IMR-90 (cell line): Measurements from ENCODE around the gene MPRIP. TPM values are rescaled to one million over a fixed set of nuclear protein-coding genes. Genes with fewer than 3 reads are reported as not detected.

ENCODE experiments used
- ATAC-seq: fragments of 200-7000 bp; cut with Tn5 transposase; 2 replicates; pipeline ENCODE4 v1.9.1; 2020; ENCODE audit warnings: low read depth, mild to moderate bottlenecking, moderate library complexity
- BruUV-seq: library from RNA; stranded (reverse); fragments of 400-500 nt; replicated peaks from 2 replicates; lab custom pipeline; 2021; lab: Mats Ljungman, UMichigan
- CTCF ChIA-PET: fragments of 300-600 bp; formaldehyde crosslinking; extraction: SDS; loops from one replicate; lab custom pipeline; 2021; ENCODE audit warnings: antibody characterized with exemption; lab: Yijun Ruan, JAX
- POLR2A ChIA-PET: fragments of 300-600 bp; sonication (Branson Sonifier 250); formaldehyde crosslinking; loops from one replicate; lab custom pipeline; 2022; ENCODE audit warnings: antibody characterized with exemption; ENCODE audit not compliant: unreplicated experiment; lab: Charles Lee
- DNase-seq: peaks from one replicate; pipeline ENCODE4 v3.0.0; 2013
- H2AFZ ChIP-seq: replicated peaks from 2 replicates; pipeline ENCODE3; 2013; ENCODE audit warnings: low read length, mild to moderate bottlenecking; ENCODE audit not compliant: poor library complexity
- H2AK5ac ChIP-seq: 2 replicates; pipeline ENCODE4 v1.6.1; 2013; ENCODE audit warnings: low read depth, low read length, inconsistent platforms
- H2AK9ac ChIP-seq: replicated peaks from 2 replicates; pipeline ENCODE3; 2013; ENCODE audit warnings: mild to moderate bottlenecking, low read depth, low read length, moderate library complexity; ENCODE audit not compliant: poor library complexity
- H2BK120ac ChIP-seq: 2 replicates; pipeline ENCODE4 v1.6.1; 2013; ENCODE audit warnings: low read depth, low read length, inconsistent platforms
- H2BK15ac ChIP-seq: 3 replicates; pipeline ENCODE4 v1.6.1; 2013; ENCODE audit warnings: low read depth, low read length, inconsistent platforms
- H2BK20ac ChIP-seq: 2 replicates; pipeline ENCODE4 v1.6.1; 2013; ENCODE audit warnings: low read depth, mild to moderate bottlenecking, inconsistent platforms, low read length, moderate library complexity
- H2BK5ac ChIP-seq: 2 replicates; pipeline ENCODE4 v1.6.1; 2013; ENCODE audit warnings: mild to moderate bottlenecking, low read depth, low read length, inconsistent platforms; ENCODE audit not compliant: poor library complexity, severe bottlenecking
- H3K14ac ChIP-seq: replicated peaks from 2 replicates; pipeline ENCODE4 v1.6.1; 2013; ENCODE audit warnings: low read depth, low read length, inconsistent platforms
- H3K18ac ChIP-seq: 2 replicates; pipeline ENCODE4 v1.6.1; 2013; ENCODE audit warnings: low read depth, low read length, control low read depth
- H3K23ac ChIP-seq: 2 replicates; pipeline ENCODE4 v1.6.1; 2013; ENCODE audit warnings: low read depth, low read length, inconsistent platforms
- H3K27ac ChIP-seq: 2 replicates; pipeline ENCODE4 v1.5.1; 2013; ENCODE audit warnings: mild to moderate bottlenecking, control low read depth, low read length; ENCODE audit not compliant: insufficient read depth
- H3K27me3 ChIP-seq: 2 replicates; pipeline ENCODE4 v1.6.1; 2013; ENCODE audit warnings: low read length; ENCODE audit not compliant: control insufficient read depth, insufficient read depth
- H3K36me3 ChIP-seq: 2 replicates; pipeline ENCODE4 v1.6.1; 2013; ENCODE audit warnings: low read length, mixed read lengths; ENCODE audit not compliant: control insufficient read depth, insufficient read depth
- H3K4ac ChIP-seq: 2 replicates; pipeline ENCODE4 v1.6.1; 2013; ENCODE audit warnings: low read depth, low read length, inconsistent platforms
- H3K4me1 ChIP-seq: 2 replicates; pipeline ENCODE4 v1.6.1; 2013; ENCODE audit warnings: low read length, mixed read lengths; ENCODE audit not compliant: control insufficient read depth, insufficient read depth
- H3K4me2 ChIP-seq: 2 replicates; pipeline ENCODE4 v1.6.1; 2013; ENCODE audit warnings: low read depth, mild to moderate bottlenecking, control low read depth, low read length, moderate library complexity
- H3K4me3 ChIP-seq: 2 replicates; pipeline ENCODE4 v1.5.1; 2013; ENCODE audit warnings: low read depth, mild to moderate bottlenecking, control low read depth, low read length, moderate library complexity; ENCODE audit not compliant: insufficient read depth
- H3K56ac ChIP-seq: 2 replicates; pipeline ENCODE4 v1.6.1; 2013; ENCODE audit warnings: low read length, inconsistent platforms; ENCODE audit not compliant: insufficient read depth; ENCODE audit errors: extremely low read depth
- H3K79me1 ChIP-seq, 2 experiments: 2 replicates each; pipeline ENCODE4 v1.6.1; 2013; ENCODE audit warnings: low read length in 2 of 2, inconsistent platforms in 1 of 2, low read depth in 1 of 2
- H3K9ac ChIP-seq: 2 replicates; pipeline ENCODE4 v1.6.1; 2013; ENCODE audit warnings: low read depth, low read length, control low read depth
- H3K9me1 ChIP-seq: 2 replicates; pipeline ENCODE4 v1.6.1; 2013; ENCODE audit warnings: low read length, inconsistent platforms; ENCODE audit not compliant: insufficient read depth
- H3K9me3 ChIP-seq: 2 replicates; pipeline ENCODE4 v1.6.1; 2013; ENCODE audit warnings: low read length; ENCODE audit not compliant: control insufficient read depth, insufficient read depth
- H4K20me1 ChIP-seq: 2 replicates; pipeline ENCODE4 v1.6.1; 2013; ENCODE audit warnings: low read length, inconsistent platforms; ENCODE audit not compliant: insufficient read depth
- H4K5ac ChIP-seq: 2 replicates; pipeline ENCODE4 v1.6.1; 2013; ENCODE audit warnings: mild to moderate bottlenecking, low read depth, low read length, control low read depth
- H4K8ac ChIP-seq, 2 experiments: 2 replicates each; pipeline ENCODE4 v1.6.1; 2013; ENCODE audit warnings: low read depth in 2 of 2, low read length in 2 of 2, control low read depth in 1 of 2, inconsistent platforms in 1 of 2
- H4K91ac ChIP-seq: 2 replicates; pipeline ENCODE4 v1.6.1; 2013; ENCODE audit warnings: low read depth, low read length, inconsistent platforms; ENCODE audit not compliant: insufficient read depth
- BHLHE40 ChIP-seq: fragments of 150-350 bp; IDR thresholded peaks from 2 replicates; pipeline ENCODE4 v1.6.1; 2016; ENCODE audit warnings: mild to moderate bottlenecking, low read depth, low read length
- CEBPB ChIP-seq: IDR thresholded peaks from 2 replicates; pipeline ENCODE4 v1.6.1; 2012; ENCODE audit warnings: low read depth, low read length, improper control_type of control experiment
- CHD1 ChIP-seq: IDR thresholded peaks from 2 replicates; pipeline ENCODE4 v1.6.1; 2012; ENCODE audit warnings: low read depth, low read length, improper control_type of control experiment
- CTCF ChIP-seq: conservative IDR thresholded peaks from 2 replicates; pipeline ENCODE4 v1.5.1; 2012; ENCODE audit warnings: mild to moderate bottlenecking, low read depth, low read length, improper control_type of control experiment
- ELK1 ChIP-seq: fragments of 150-350 bp; IDR thresholded peaks from 2 replicates; pipeline ENCODE4 v1.6.1; 2016; ENCODE audit warnings: low read depth, mild to moderate bottlenecking, low read length, moderate library complexity, borderline replicate concordance
- FOS ChIP-seq: fragments of 150-350 bp; IDR thresholded peaks from 2 replicates; pipeline ENCODE4 v1.6.1; 2016; ENCODE audit warnings: low read depth, low read length
- MAFK ChIP-seq: IDR thresholded peaks from 2 replicates; pipeline ENCODE4 v1.6.1; 2012; ENCODE audit warnings: low read depth, low read length, improper control_type of control experiment
- MAZ ChIP-seq: IDR thresholded peaks from 2 replicates; pipeline ENCODE4 v1.6.1; 2012; ENCODE audit warnings: low read depth, mild to moderate bottlenecking, low read length, improper control_type of control experiment, moderate library complexity, borderline replicate concordance
- MXI1 ChIP-seq: IDR thresholded peaks from 2 replicates; pipeline ENCODE4 v1.6.1; 2012; ENCODE audit warnings: low read depth, mild to moderate bottlenecking, low read length, moderate library complexity, borderline replicate concordance
- NFE2L2 ChIP-seq: fragments of 150-350 bp; IDR thresholded peaks from 2 replicates; pipeline ENCODE4 v1.6.1; 2016; ENCODE audit warnings: low read depth, mild to moderate bottlenecking, low read length
- POLR2A ChIP-seq: IDR thresholded peaks from 2 replicates; pipeline ENCODE4 v1.6.1; 2012; ENCODE audit warnings: mild to moderate bottlenecking, low read depth, low read length
- RAD21 ChIP-seq: IDR thresholded peaks from 2 replicates; pipeline ENCODE4 v1.6.1; 2012; ENCODE audit warnings: low read length, improper control_type of control experiment
- RCOR1 ChIP-seq: IDR thresholded peaks from 2 replicates; pipeline ENCODE4 v1.6.1; 2012; ENCODE audit warnings: mild to moderate bottlenecking, low read length, improper control_type of control experiment; ENCODE audit not compliant: insufficient replicate concordance
- RFX5 ChIP-seq: IDR thresholded peaks from 2 replicates; pipeline ENCODE4 v1.8.0; 2012; ENCODE audit warnings: low read depth, mild to moderate bottlenecking, low read length, moderate library complexity
- SMC3 ChIP-seq: fragments of 150-350 bp; IDR thresholded peaks from 2 replicates; pipeline ENCODE4 v1.6.1; 2016; ENCODE audit warnings: low read depth, mild to moderate bottlenecking, antibody characterized with exemption, low read length, moderate library complexity
- WGBS, 2 experiments: methylation state at CpG; one replicate each; pipeline versions ENCODE4 v1.1.5 to v1.1.7; 2013; ENCODE audit warnings: missing lambda C conversion rate in 2 of 2; ENCODE audit not compliant: insufficient read length in 1 of 2; ENCODE audit errors: extremely low coverage in 2 of 2; 5-methylcytosine and 5-hydroxymethylcytosine counted together
- dilution Hi-C: fragments of 300-500 bp; cut with HindIII; formaldehyde crosslinking; loops from one replicate; pipeline ENCODE4 v1.14.3; 2018; ENCODE audit warnings: low sequenced_read_pairs; ENCODE audit not compliant: unreplicated experiment
- in situ Hi-C: fragments of 300-500 bp; cut with MboI; formaldehyde crosslinking; loops from 3 replicates; pipeline ENCODE4 v1.14.3; 2019; ENCODE audit warnings: low sequenced_read_pairs, inconsistent platforms, mixed read lengths
- intact Hi-C: fragments of 100-400 bp; cut with micrococcal nuclease; formaldehyde crosslinking; loops from 2 replicates; pipeline ENCODE4 v1.10.0; 2022
- polyA plus RNA-seq, 3 experiments: library from polyadenylated mRNA; depleted of rRNA; stranded (reverse); fragments of >200 nt; gene quantifications; 2 replicates each; pipeline ENCODE4 v1.2.3, GENCODE V29; 2012; ENCODE audit warnings: low replicate concordance in 1 of 3
- total RNA-seq: library from RNA; depleted of rRNA; stranded (reverse); fragments of >200 nt; gene quantifications from 2 replicates; pipeline ENCODE4 v1.2.3, GENCODE V29; 2012
- TF ChIP-seq, protein P1 (sequence below): fragments of 150-350 bp; IDR thresholded peaks from 2 replicates; pipeline ENCODE4 v1.6.1; 2017; ENCODE audit warnings: mild to moderate bottlenecking, antibody characterized with exemption, low read length, low read depth

MPRIP gene
- total and polyA plus RNA-seq, 2 of the 4 experiments (the other 2 are of a cell fraction), result 111 to 149 TPM

- H3K79me1 ChIP-seq, result peaks cover 4 to 28% of the 10 kb centered on the region in 2 experiments; a peak in 2 of 4 replicates
- peaks cover 6% of the 10 kb centered on the region for H3K4me1 ChIP-seq
- H3K9me3 ChIP-seq, result no peaks in the 10 kb centered on the region
- H2BK5ac ChIP-seq, result no peak overlapping the region
- H3K23ac ChIP-seq, result no peak overlapping the region
- ChIA-PET POLR2A (no interaction called here), CTCF (no interaction called here)
- no peak overlapping the region for H3K4me2 ChIP-seq
- H3K36me3 ChIP-seq, result peaks cover 66% of the 10 kb centered on the region
- no peak for ATAC-seq
- H2BK20ac ChIP-seq, result no peak overlapping the region
- TF ChIP-seq NFE2L2 (no peak), FOS (no peak), RAD21 (no peak), CTCF (no peak), RCOR1 (no peak), CEBPB (no peak), SMC3 (no peak), BHLHE40 (no peak), POLR2A (no peak), CHD1 (no peak), MXI1 (no peak), MAZ (no peak), MAFK (no peak), RFX5 (no peak), ELK1 (no peak)
- TF ChIP-seq, protein P1, sequence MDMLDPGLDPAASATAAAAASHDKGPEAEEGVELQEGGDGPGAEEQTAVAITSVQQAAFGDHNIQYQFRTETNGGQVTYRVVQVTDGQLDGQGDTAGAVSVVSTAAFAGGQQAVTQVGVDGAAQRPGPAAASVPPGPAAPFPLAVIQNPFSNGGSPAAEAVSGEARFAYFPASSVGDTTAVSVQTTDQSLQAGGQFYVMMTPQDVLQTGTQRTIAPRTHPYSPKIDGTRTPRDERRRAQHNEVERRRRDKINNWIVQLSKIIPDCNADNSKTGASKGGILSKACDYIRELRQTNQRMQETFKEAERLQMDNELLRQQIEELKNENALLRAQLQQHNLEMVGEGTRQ, result no peak
- H3K56ac ChIP-seq, result no peak overlapping the region
- peaks cover 4% of the 10 kb centered on the region for H3K9me1 ChIP-seq
- dilution Hi-C loops (no loop called here), intact Hi-C loops (no loop called here), in situ Hi-C loops (no loop called here)
- H3K18ac ChIP-seq, result no peak overlapping the region
- H3K14ac ChIP-seq, result no peak overlapping the region
- no peak for DNase-seq
- H4K8ac ChIP-seq, result no peak overlapping the region
- H4K91ac ChIP-seq, result no peak overlapping the region
- H2AK9ac ChIP-seq, result no peak overlapping the region
- H4K5ac ChIP-seq, result no peak overlapping the region
- no peaks in the 10 kb centered on the region for H3K27me3 ChIP-seq
- no peak overlapping the region for H3K9ac ChIP-seq
- H2AK5ac ChIP-seq, result no peak overlapping the region
- H2BK120ac ChIP-seq, result no peak overlapping the region
- H2BK15ac ChIP-seq, result no peak overlapping the region
- no peak overlapping the region for H3K4me3 ChIP-seq
- H2AFZ ChIP-seq, result no peak overlapping the region
- BruUV-seq, result no TSS peak
- H3K27ac ChIP-seq, result no peak overlapping the region
- H3K4ac ChIP-seq, result no peak overlapping the region
- 92% methylated on average over 6 of the region's 13 CpGs; no CpG with 5 or more reads in 1 of the 2 experiments for WGBS, 2 experiments
- H4K20me1 ChIP-seq, result peaks cover 16% of the 10 kb centered on the region
Observed at GRCh38 chr17:17144916-17145665, 102.8 kb downstream of the MPRIP start.
